8988T (cell line): ENCODE measurements around the gene TXNL1.

Experiments used
- DNase-seq: peaks from one replicate; pipeline ENCODE4 v3.0.0; 2011

TXNL1 gene

GRCh38 chr18:56565551-56566345 lies 72.6 kb downstream of the TXNL1 start:
- no peak for DNase-seq

- no peak for DNase-seq
Observed at GRCh38 chr18:56565046-56565445, 73.3 kb downstream of the TXNL1 start.

- DNase-seq: peak; percentile 18
Observed at GRCh38 chr18:56563568-56563967, 74.8 kb downstream of the TXNL1 start.

- no peak for DNase-seq
Observed at GRCh38 chr18:56562479-56562878, 75.9 kb downstream of the TXNL1 start.

GRCh38 chr18:56560992-56561391 lies 77.4 kb downstream of the TXNL1 start:
- DNase-seq: no peak

GRCh38 chr18:56559044-56559443 lies 79.3 kb downstream of the TXNL1 start:
- DNase-seq: no peak

GRCh38 chr18:56556907-56557306 lies 81.5 kb downstream of the TXNL1 start:
- no peak for DNase-seq

GRCh38 chr18:56550121-56550520 lies 88.3 kb downstream of the TXNL1 start:
- DNase-seq: no peak
